Stimulated activated CD8-positive, alpha-beta memory T cell treated with anti-CD3 and anti-CD28 coated beads, Interleukin-12 subunit alpha, Interleukin-12 subunit beta, amount 100 ng/mL, for 24 hours (primary cell): ENCODE data around the gene EHBP1.
"Not testable (repeated sequence)": the region's sequence is repeated elsewhere in the genome, so short reads cannot be mapped to it uniquely, and the experiment has no call there.

ENCODE experiments used
- DNase-seq: peaks from one replicate; pipeline ENCODE4 v3.0.0-alpha.2; 2020; ENCODE audit errors: extremely low read depth

Gene EHBP1

DNA sequence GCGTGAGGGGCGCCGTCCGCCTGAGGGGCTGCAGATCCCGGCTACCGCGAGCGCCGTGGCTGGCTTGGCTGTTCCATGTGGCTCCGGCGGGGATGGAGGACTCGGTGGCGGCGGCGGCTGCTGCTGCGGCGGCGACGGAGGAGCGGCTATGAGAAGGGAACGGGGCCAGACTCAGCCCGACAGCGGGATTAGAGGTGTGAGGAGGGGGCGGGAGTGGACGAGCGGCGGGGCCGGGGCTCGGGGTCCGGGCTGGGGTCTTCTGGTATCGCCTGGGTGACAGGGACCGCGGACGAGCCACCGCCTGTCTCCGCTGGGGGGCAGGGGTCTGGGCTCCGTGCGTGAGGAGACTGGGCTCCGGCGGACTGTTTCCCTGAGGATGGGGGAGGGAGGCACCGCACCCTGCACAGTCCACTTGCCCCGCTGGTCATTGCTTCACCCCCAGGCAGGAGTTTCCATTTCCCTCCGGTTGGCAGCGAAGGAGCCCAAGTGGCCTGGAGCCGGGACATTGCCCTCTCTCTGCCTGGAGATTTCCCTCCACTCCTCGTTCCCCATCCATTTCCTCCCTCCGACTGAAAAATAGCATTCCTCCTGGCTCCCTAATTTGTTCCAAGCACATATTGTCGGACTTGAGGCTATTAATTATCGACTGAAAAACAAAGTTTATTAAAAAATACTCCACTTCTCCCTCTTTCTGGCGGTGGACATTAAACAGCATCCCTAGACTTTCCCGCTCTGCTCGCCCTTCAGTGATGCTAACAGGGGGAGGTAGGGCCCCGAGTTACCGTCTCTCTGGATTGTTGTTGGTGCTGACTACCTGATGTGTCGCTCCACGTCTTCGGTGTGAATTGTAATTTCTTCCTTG, 577 bp downstream of the EHBP1 start:
- DNase-seq, result no peak

DNA sequence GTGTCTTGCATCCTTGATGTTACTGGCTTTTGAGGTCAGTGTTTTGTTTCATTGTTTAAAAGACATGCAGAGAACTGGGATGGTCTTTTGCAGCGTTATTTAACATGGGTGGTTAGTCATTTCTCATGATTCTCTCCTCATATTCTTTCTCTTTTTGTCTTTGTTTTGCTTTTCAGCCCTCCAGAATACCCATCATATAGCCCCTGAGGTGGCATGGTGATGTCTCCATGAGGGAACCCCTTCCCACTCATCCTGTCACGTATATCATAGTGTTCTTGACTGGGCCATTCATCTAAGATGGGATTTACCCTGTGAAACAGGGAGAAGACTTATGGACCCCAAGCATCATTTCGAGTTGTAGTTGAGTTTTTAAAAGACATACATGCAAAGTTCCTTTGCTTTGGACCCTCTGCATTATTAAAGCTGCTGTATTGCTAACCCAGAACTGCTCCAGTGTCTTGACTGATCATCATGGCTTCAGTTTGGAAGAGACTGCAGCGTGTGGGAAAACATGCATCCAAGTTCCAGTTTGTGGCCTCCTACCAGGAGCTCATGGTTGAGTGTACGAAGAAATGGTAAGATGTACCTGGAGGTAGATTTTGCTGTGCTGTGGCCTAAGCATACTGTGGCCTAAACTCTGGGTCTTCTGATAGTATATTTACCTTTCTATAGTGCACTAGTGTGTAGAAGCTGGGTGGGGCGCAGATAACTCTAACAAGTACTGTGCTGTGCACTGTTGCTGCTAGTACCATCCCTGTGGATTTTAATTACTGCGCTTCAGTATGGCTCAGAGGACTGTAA, 1.4 kb downstream of the EHBP1 start:
- DNase-seq, result no peak

DNA sequence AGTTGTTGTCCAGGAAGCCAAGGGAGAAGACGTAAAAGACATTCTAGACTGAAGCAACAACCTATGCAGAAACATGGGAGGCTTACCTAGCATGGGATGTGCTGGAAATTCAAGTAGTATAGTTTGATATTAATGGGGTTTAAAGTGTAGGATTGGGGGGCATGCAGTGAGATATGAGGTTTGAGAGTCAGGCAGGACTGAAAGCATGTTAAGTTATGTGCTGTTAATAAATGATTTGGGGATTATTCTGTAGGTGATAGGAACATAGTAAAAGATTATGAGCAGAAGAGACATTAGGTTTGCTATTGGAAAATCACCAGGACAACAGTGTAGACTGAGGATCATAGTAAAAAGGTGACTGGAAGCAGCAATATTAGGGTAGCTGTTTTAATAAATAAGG, 3.2 kb downstream of the EHBP1 start:
- no peak for DNase-seq

DNA sequence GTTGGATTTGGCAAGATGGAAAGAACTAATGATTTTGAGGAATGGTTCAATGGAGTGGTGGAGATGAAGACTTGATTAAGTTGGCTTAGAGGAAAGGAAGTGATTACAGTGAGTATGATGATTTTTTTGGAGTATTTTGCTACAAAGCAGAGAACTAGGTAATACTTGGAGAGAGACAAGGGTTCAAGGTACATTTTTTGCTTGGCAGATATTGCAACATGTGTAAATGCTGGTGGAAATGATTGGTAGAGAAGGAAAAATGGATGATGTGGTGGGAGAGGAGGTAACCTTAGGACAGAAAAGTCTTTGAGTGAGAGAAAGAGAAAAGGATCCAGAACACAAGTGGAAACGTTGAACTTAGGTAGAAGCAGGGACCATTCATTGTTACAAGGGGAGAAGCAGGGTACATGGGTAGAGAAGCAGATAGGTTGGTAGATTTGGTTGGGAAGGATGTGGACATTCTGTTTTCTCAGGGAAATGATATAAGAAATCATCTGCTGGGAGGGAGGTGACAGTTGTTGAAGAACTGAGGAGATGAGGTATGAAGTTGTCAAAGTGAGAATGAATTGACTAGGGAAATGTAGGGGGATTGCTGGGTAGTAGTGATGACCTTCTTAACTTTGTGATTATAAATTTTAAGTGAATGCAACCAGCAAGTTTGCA, 6.5 kb downstream of the EHBP1 start:
- no peak for DNase-seq

DNA sequence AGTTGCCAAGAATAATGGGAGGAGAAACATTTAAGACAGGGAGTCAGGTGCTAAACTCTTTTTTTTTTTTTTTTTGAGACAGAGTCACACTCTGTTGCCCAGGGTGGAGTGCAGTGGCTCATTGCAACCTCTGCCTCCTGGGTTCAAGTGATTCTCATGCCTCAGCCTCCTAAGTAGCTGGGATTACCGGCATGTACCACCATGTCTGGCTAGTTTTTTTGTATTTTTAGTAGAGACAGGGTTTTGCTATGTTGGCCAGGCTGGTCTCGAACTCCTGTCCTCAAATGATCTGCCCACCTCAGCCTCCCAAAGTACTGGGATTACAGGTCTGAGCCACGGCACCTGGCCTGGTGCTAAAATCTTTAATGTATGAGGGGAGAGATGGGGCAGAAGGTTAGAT, 7.7 kb downstream of the EHBP1 start:
- not testable (repeated sequence) for DNase-seq

DNA sequence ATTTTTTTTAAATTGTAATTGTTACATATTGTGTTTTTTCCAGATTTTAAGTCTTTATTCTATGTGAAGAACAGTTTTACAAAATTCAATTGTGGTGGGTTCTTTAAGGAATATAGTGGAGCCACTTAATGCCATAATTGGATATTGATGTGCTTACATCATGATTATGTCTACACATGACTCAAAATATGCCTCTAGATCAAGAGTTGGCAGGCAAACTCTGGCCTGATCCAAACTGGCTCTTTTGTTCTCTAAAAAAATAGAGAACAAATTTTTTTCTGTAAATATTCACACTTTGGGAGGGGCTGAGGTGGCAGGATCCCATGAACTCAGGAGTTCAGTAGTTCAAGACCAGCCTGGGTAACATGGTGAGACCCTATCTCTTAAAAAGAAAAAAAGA, 8.3 kb downstream of the EHBP1 start:
- DNase-seq, result no peak

DNA sequence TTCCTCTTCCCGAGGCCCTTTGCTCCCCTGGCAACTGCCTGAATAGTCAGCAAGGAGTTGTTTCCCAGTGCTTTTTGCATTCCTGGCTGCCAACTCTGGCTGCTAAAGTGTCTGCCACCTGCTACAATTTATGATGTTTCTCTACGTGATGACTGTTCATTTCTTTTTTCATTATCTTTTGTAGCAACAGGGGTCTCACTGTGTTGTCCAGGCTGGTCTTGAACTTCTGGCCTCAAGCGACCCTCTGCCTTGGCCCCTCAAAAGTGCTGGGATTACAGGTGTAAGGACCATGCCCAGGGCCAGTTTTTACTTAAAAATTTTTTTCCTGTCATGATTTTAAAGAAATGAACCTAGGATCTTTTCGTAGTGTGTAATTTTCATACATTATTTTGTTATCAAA, 11.3 kb downstream of the EHBP1 start:
- no peak for DNase-seq

DNA sequence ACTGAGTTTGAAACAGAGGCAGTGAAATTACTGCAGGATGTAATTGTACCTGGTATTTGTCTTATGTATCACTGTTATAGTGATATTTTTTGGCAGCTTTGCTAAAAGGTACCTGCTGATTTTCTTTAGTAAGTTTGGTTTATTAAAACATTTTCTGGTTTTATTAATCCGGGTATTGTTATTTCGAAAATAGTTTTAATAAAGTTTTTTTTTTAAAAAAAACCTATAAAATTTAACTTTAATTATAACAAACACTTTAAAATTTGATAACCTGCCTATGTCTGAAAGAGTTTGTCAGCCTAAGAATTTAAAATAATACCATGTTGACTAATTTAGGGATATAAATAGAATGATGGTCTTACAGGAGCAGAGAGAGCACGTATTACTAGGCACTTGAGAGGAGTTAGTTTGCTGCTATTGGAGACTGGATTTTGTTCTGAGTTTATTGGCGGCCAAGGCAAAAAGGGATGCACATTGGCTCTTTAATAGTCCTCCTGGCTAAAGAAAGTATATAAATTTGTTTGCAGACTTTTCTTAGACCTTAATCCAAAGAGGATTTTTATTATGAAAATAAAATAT, 12.1 kb downstream of the EHBP1 start:
- no peak for DNase-seq

DNA sequence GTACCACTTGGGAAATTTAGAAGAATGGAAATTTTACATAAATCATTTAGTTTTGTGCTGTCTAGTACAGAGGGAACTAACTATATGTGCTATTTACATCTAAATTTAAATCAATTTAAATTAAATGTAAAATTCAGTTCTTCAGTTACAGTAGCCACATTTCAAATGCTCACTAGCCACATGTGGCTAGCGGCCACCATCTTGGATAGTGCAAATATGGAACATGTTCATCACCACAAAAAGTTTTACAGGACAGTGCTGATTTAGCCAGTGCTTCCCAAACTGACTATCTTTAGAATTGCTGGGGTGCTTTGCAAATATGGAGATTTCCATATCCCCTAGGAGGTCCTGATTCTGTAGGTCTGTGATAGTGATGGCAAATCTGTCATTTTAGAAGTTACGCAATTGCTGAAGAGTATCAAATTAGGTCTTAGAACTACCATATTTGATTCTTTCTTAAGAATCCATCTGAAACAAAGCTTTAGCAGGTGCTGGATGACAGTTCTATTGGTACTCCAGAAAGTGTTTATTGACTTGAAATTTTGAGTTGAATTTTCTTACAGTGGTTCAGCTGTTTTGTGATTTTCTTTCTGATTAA, 12.8 kb downstream of the EHBP1 start:
- no peak for DNase-seq

DNA sequence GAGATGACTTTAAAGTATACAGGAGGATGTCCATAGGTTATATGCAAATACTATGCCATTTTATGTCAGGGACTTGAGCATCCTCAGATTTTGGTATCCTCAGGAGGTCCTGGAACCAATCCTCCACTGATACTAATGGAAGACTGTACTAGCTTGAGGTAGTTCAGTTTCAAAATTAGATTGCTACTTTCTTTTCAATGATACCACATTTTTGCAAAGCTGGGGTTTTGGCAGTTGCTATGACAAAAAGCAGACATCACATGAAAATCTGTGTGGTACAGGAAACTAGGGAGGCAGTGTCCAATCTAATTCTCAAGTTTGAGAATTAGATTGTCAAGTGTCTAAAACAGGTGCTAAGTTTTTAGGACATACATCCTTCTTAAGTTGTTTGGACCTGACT, 14.2 kb downstream of the EHBP1 start:
- no peak for DNase-seq

DNA sequence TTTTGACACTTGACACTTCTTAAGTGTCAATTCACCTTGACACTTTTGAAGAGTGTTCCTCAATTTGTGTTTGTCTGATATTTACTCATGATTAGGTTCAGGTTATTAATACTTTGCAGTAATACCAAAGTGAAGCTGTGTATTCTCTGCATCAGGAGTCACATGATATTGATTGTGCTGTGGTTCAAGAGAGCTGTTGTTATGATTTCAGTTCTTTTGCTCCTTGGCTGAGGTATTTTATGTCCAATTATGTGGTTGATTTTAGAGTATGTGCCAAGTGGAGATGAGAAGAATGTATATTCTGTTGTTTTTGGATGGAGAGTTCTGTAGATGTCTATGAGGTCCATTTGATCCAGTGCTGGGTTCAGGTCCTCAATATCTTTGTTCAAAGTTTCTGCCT, 17.2 kb downstream of the EHBP1 start:
- DNase-seq, result no peak

DNA sequence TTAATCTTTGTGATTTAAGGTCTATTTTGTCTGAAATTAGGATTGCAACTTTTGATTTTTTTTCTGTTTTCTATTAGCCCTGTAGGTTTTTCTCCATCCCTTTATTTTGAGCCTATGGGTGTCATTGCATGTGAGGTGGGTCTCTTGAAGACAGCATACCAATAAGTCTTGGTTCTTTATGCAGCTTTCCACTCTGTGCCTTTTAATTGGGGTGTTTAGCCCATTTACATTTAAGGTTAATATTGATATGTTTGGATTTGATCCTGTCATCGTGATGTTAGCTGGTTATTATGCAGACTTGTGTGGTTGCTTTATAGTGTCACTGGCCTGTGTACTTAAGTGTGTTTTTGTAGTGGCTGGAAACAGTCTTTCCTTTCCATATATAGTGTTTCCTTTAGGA, 17.7 kb downstream of the EHBP1 start:
- DNase-seq, result no peak

DNA sequence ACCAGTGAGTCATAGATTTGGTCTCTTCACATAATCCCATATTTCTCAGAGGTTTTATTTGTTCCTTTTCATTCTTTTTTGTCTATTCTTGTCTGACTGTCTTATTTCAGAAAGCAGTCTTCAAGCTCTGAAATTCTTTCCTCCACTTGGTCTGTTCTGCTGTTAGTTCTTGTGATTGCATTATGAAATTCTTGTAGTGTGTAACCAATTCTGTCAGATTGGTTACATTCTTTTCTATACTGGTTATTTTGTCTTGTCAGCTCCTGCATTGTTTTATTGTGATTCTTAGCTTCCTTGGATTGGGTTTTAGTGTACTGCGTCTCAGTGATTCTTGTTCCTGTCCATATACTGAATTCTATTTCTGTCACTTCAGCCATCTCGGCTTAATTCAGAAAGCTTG, 18.6 kb downstream of the EHBP1 start:
- no peak for DNase-seq

DNA sequence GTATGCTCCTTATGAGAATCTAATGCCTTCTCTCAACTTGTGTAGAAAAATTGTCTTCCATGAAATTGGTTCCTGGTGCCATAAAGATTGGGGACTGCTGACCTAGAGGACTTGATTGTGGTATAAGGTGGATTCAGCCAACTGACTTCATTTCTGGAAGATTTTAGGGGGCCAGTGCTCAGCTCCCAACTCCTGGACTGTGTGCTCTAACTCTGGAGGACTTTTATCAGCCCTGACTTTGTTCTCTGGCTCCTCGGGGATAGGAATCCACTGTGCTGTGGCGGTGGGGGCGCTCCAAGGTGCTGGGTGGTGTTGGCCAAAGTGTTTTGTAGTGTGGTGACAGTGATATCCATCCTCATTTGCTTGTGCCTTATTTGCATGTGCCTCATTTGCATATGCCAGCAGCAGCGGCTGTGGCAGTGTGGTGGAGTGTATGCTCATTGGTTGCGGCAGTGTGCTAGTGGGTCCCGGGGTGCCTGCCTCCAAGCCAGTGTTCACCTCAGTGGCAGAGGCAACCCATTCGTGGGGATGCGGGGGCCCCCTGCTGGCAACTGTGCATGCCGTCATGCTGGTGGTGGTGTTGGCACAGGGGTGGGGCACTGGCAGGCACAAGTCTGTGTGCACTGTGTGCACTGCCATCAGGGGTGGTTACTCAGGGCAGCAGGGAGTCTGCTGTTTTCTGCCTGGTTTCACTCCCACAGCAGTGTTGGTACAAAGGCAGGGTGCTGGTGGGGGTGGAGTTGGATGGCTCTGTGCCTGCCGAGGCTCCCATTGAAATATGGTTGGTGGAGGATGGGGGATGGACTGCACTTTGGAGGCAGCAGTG, 19.6 kb downstream of the EHBP1 start:
- DNase-seq, result no peak

DNA sequence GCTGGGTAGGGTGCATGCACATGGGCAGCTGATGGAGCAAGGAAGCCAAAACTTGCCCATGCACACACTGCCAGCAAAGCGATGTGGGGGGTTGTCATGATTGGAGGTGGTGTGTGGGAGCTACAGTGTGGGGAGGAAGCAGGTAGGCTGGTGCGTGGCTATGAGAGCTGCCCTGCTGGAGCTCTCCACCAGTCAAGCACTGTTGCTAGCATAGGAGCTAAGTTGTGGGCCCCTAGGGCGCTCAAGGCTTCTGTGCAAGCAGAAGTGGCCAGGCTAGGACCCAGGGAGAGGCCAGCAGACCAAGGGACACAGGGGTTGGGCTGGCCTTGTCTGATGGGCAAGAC, 20.2 kb downstream of the EHBP1 start:
- no peak for DNase-seq

DNA sequence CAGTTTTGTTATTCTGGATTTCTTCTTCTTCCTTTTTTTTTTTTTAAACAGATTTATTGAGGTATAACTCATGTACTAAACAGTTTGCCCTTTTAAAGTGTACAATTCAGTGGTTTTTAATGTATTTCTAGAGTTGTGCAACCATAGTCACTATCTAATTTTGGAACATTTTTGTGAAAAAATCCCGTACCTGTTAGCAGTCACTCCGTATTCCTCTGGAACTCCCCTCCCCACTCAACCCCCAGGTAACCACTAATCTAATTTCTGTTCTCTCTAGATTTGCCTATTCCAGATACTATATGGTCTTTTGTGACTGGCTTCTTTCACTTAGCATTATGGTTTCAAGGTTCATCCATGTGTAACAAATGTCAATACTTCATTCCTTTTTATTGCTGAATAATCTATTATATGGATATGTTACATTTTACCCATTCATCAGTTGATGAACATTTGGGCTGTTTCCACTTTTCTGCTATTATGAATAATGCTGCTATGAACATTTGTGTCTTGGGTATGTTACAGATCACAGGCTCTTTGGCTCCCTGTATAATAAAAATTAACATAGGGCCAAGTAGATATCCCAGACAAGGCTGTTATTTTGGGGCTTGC, 21.9 kb downstream of the EHBP1 start:
- DNase-seq, result no peak

DNA sequence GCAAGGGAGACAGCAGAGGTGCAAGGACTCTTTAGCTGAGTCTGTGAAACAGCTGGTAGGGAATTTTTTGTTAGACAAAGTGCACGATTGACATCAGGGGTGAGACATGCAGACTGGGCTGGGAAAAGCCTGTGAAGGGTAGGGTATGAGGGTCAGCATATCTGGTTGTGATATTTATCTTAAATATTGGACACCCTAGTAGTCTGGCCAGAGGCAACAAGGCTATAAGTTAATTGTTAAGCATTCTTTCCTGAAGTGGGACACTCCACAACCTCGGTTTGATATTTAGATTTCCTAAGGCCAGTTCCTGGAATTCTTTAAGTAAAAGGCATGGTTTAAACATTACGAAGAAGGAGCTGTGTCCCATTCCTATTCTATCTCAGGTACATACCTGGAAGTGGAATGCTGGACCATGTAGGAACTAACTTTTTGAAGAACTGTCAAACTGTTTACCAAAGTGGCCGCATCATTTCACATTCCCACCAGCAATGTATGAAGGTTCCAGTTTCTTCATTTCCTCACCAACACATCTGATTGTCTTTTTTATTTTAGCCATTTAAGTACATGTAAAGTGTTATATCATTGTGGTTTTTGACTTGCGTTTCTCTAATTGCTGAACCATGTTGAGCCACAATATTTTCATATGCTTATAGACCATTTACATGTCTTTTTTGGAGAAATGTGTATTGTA, 22.5 kb downstream of the EHBP1 start:
- DNase-seq, result no peak

DNA sequence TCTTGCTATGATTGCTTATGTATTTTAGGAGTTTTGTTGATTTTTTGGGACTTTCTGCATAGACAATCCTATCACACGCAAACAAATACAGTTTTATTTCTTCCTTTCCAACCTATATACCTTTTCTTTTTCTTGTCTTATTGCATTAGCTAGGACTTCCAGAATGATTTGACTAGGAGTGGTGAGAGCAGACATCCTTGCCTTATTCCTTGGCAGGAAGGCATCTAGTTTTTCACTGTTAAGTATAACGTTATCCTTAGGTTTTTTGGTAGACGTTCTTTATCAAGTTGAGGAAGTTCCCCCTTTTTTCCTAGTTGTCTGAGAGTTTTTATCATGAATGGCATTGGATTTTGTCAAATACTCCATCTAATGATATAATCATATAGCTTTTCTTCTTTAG, 25.8 kb downstream of the EHBP1 start:
- no peak for DNase-seq

DNA sequence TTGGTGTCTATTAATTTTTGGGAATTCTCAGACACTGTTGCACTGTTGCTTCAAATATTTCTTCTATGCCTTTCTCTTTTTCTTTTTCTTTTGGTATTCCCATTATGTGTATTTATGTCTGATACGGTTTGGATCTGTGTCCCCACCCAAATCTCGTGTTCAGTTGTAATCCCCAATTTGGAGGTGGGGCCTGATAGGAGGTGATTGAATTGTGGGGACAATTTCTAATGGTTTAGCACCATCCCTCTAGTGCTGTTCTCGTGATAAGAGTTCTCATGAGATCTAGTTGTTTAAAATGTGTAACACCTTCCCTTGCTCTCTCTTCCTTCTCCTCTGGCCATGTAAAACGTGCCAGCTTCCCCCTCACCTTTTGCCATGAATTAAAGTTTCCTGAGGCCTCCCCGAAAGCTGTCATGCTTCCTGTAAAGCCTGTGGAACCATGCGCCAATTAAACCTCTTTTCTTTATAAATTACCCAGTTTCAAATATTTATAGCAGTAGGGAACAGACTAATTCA, 26.8 kb downstream of the EHBP1 start:
- DNase-seq, result no peak

DNA sequence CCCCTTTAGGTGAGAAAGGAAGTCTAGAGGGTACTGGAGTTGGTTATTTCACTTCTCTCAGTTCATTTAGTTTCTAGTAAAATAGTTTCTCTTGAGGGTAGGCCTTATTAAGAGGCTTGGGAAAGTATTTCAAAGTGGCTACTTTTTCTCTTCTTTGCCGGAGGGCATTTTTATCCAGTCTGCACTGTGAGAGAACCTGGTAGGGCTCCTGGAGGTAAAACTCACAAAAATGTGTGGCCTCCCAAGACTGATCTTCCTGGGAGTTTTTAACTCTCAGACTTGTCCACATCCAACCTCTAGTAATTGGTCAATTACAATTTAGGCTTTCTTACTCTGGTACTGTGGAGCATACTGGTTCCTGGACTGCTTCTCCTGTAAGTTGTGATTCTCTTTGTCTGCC, 28.0 kb downstream of the EHBP1 start:
- no peak for DNase-seq
